ENCODE measurements around the gene NKD1. TPM values are rescaled to one million over a fixed set of nuclear protein-coding genes. Genes with fewer than 3 reads are reported as not detected.

NKD1 gene
- total RNA-seq, 1 donor from 2014 or later = 1.5 TPM

GRCh38 chr16:50549561-50549915 is 1.3 kb downstream of the NKD1 start:
- ATAC-seq (ENCODE audit: low read depth) (no peak), DNase-seq (no peak)
- ChIA-PET CTCF (no interaction called here), POLR2A (no interaction called here)
- intact Hi-C loops (cut with micrococcal nuclease) = loop anchor here (2.0 to 10.0 kb wide), 4 partner anchors 133 to 522 kb away; partner anchors contain the start of genes CNEP1R1, SNX20 and TENT4B
- H3K36me3 Mint-ChIP-seq (ENCODE audit: low read depth) = peaks cover 2% of the 10 kb centered on the region
- peak overlapping the region; percentile 66 for H3K4me3 Mint-ChIP-seq
- H3K27me3 Mint-ChIP-seq = peaks cover 11% of the 10 kb centered on the region
- no peaks in the 10 kb centered on the region for H3K9me3 Mint-ChIP-seq
- peaks cover 7% of the 10 kb centered on the region for H3K4me1 Mint-ChIP-seq
- no peak for TF ChIP-seq CTCF (IDR thresholded peaks at IDR 0.05)
- no peak overlapping the region for H3K27ac Mint-ChIP-seq

GRCh38 chr16:50550035-50550434 is 1.8 kb downstream of the NKD1 start:
- Mint-ChIP-seq H3K9me3 (no peaks in the 10 kb centered on the region), H3K36me3 (ENCODE audit: low read depth) (peaks cover 2% of the 10 kb centered on the region), H3K27ac (no peak overlapping the region), H3K4me1 (peaks cover 7% of the 10 kb centered on the region), H3K4me3 (peak overlapping the region; percentile 66), H3K27me3 (peaks cover 10% of the 10 kb centered on the region)
- DNase-seq (no peak), ATAC-seq (ENCODE audit: low read depth) (no peak)
- intact Hi-C loops (cut with micrococcal nuclease) = no loop called here
- TF ChIP-seq CTCF (IDR thresholded peaks at IDR 0.05) = no peak
- ChIA-PET POLR2A (interaction anchor here (0.7 kb wide), 1 partner anchor 95 kb away, joined by 4 read pairs; no protein-coding TSS in a partner anchor), CTCF (no interaction called here)

- ChIA-PET CTCF (no interaction called here), POLR2A (interaction anchor here (0.7 kb wide), 1 partner anchor 94 kb away, joined by 4 read pairs; no protein-coding TSS in a partner anchor)
- Mint-ChIP-seq H3K36me3 (ENCODE audit: low read depth) (peaks cover 2% of the 10 kb centered on the region), H3K4me1 (peaks cover 7% of the 10 kb centered on the region), H3K27me3 (peaks cover 8% of the 10 kb centered on the region), H3K9me3 (no peaks in the 10 kb centered on the region), H3K4me3 (no peak overlapping the region), H3K27ac (no peak overlapping the region)
- no peak for ATAC-seq (ENCODE audit: low read depth)
- no peak for DNase-seq
- intact Hi-C loops (cut with micrococcal nuclease) = no loop called here
- TF ChIP-seq CTCF (IDR thresholded peaks at IDR 0.05) = no peak
These were observed 2.9 kb downstream of the NKD1 start for GRCh38 chr16:50550866-50551641.

GRCh38 chr16:50552476-50553101 is 4.4 kb downstream of the NKD1 start:
- ATAC-seq (ENCODE audit: low read depth) (no peak), DNase-seq (no peak)
- POLR2A ChIA-PET = no interaction called here
- Mint-ChIP-seq H3K36me3 (ENCODE audit: low read depth) (no peaks in the 10 kb centered on the region), H3K4me1 (peaks cover 3% of the 10 kb centered on the region), H3K4me3 (no peak overlapping the region), H3K27me3 (peaks cover 10% of the 10 kb centered on the region), H3K27ac (no peak overlapping the region), H3K9me3 (peaks cover 4% of the 10 kb centered on the region)
- CTCF ChIA-PET = no interaction called here
- no peak for TF ChIP-seq CTCF (IDR thresholded peaks at IDR 0.05)
- intact Hi-C loops (cut with micrococcal nuclease) = no loop called here

- ATAC-seq (ENCODE audit: low read depth) (no peak), DNase-seq (no peak)
- no peak for TF ChIP-seq CTCF (IDR thresholded peaks at IDR 0.05)
- peaks cover 10% of the 10 kb centered on the region for H3K27me3 Mint-ChIP-seq
- H3K4me1 Mint-ChIP-seq = peaks cover 3% of the 10 kb centered on the region
- intact Hi-C loops (cut with micrococcal nuclease) = no loop called here
- peaks cover 4% of the 10 kb centered on the region for H3K9me3 Mint-ChIP-seq
- CTCF ChIA-PET = no interaction called here
- POLR2A ChIA-PET = no interaction called here
- H3K4me3 Mint-ChIP-seq = no peak overlapping the region
- no peaks in the 10 kb centered on the region for H3K36me3 Mint-ChIP-seq (ENCODE audit: low read depth)
- no peak overlapping the region for H3K27ac Mint-ChIP-seq
These were observed 5.0 kb downstream of the NKD1 start for GRCh38 chr16:50553182-50553710.
